Myocyte (in vitro differentiated cells): ENCODE results near the gene FBLN7. TPM values are rescaled to one million over a fixed set of nuclear protein-coding genes. Genes with fewer than 3 reads are reported as not detected.

Experiments used
- DNase-seq: peaks from one replicate; pipeline ENCODE4 v3.0.0-alpha.2; 2012; ENCODE audit warnings: low read depth
- total RNA-seq: library from RNA; depleted of rRNA; stranded (reverse); fragments of >200 nt; gene quantifications from 2 replicates; pipeline ENCODE4 v1.2.3, GENCODE V29; 2014

Gene FBLN7
- total RNA-seq, 1 donor from 2014 or later = 9.6 TPM

- DNase-seq = peak; percentile 84
These were observed 18.2 kb downstream of the FBLN7 start for GRCh38 chr2:112156152-112156986.

GRCh38 chr2:112157472-112157871, 19.3 kb downstream of the FBLN7 start:
- peak; percentile 59 for DNase-seq

- peak; percentile 84 for DNase-seq
These were observed 21.3 kb downstream of the FBLN7 start for GRCh38 chr2:112159454-112159921.

GRCh38 chr2:112160283-112161250, 22.4 kb downstream of the FBLN7 start:
- peak; percentile 33 for DNase-seq

DNA sequence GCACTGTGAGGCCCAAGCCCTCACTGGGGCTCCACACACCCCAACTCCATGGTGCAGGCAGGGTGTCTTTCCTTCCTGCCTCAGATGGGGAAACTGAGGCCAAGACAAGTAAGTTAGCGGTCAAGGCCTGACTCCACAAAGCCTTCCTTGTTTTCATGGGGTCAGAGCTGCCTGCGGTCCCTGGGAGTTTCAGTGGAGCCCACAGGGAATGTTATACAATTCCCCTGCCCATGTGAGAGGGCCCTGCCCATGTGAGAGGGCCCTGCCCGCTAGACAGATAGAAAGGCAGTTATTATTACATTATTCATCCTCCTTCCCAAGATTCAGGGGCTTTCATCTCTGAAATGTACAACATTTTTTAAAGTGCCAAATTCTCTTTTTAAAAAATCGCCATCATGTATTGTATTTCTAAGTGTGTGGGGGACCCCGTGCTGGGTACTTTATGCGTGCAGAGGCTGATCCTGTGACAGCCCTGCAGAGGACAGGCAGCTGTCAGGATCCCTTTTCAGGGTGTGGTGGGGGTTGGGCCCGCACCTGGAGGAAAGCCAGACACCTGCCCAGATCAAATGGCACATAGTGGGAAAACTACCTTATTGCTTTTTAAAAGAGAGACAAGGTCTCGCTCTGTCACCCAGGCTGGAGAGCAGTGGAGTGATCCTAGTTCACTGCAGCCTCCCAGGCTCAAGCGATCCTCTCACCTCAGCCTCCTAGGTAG, 23.4 kb downstream of the FBLN7 start:
- DNase-seq = peak; percentile 59

DNA sequence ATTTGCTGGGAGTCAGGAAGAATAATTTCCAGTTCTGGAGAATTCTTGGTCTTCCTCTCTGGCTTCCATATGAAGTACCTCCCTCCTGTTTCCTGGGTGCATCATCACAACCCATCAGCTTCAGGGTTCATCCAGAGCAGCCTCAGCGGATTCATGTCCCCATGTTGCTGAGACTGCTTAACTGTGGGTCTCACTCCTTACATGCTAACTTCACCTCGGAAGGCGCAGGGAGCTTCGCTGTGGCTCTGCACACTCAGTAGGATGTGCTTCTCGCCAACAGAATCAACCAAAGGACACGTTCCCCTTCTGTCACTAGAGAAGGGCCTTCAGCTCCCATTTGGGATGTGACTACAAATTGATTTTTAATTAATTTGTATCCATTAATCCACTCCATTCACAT, 24.2 kb downstream of the FBLN7 start:
- DNase-seq = peak; percentile 31

DNA sequence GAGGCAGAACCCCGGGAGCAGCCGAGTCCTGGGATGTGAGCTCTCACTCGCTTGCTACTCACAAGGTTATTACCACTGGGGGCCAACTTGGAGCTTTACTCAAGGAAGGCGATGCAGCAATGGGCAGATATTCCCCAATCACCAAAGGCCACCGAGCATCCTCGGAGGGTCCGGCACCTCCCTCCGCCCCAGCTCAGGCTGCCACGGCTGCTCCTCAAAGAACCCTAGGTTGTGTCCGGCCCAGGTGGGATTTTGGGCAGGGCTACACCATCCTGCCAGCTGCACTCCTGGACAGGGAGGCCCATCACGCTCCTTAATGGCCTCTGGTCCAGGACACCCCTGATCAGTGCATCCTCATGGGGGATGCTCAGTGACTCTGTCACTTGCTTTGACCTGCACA, 24.8 kb downstream of the FBLN7 start:
- no peak for DNase-seq

DNA sequence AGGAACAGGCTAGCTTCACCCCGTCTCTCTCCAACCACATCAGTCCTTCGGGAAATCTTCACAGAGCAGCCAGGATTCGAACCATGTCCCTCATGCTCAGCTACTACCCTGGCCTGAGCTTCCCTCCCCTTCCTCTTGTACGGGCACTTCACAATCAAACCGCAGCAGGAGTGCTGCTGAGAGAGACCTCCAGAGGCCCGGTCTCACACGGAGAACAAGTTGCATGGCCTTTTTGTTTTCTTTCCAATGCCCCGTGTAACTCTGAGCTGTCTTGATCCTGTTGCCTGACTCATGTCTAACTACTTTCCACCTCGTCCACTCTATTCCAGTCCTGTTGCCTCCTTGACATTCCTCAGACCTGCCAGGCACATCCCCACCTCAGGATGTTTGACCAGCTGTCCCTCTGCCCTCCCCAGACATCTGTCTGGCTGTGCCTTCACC, 25.4 kb downstream of the FBLN7 start:
- DNase-seq = no peak

DNA sequence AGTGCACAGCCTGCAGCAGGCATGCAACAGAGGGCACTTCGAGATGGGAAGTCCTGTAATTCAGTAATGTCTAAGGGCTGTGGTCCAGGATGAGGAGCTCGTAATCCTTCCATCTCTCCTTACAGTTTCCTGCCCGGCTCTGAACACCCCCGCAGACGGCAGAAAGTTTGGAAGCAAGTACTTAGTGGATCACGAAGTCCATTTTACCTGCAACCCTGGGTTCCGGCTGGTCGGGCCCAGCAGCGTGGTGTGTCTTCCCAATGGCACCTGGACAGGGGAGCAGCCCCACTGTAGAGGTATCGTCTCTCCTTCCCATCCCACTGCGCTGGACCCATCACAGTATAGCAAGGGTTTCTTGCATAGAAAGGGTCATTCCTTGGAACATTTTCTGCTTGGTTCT, 26.7 kb downstream of the FBLN7 start:
- DNase-seq = no peak

DNA sequence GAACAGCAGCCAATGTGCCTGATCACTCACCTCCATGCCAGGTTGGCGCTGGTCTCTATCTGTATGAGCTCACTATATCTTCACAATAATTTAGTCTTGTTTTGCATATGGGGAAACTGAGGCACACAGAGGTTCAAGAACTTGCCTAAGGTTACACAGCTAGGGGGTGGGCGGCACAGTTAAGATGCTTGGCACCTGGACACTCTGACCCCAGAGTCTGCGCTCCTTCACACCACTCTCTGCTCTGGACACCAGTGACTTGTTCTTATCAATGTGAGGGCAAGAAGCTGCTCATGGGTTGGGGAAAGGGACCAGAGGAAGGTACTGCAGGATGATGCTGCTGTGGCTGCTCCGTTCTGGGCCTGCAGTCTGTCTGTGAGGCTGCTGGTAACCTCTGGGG, 27.1 kb downstream of the FBLN7 start:
- no peak for DNase-seq

DNA sequence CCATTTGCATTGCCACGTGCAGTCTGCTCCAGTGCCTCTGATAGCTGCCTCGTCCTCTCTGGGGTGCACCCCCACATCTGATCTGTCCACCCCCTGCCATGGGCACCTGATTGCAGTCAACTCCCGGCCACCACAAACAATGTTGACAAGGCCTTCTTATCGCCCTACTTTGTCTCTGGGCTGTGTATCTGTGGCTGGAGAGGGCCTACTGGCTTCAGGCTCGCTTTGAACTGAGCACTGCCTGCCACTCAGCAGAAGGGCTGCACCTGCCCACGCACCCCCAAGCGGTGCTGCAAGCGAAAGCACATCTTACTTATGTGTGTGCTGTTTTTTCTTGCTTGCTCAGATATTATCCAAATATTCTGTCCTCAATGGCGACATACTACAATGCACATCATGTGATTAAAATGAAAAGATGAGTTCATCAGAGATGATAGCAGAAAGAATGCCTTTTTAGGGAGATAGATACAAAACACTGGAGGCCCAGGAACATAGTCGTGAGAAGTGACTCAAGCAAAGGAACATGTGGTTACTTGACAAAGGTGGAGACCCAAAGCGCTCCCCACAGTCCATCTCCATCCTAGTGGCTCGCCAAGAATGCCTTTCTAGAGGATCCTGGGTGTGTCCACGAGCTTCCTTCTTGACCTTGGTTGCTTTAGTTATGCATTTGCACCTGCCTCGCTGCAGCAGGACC, 28.8 kb downstream of the FBLN7 start:
- no peak for DNase-seq

DNA sequence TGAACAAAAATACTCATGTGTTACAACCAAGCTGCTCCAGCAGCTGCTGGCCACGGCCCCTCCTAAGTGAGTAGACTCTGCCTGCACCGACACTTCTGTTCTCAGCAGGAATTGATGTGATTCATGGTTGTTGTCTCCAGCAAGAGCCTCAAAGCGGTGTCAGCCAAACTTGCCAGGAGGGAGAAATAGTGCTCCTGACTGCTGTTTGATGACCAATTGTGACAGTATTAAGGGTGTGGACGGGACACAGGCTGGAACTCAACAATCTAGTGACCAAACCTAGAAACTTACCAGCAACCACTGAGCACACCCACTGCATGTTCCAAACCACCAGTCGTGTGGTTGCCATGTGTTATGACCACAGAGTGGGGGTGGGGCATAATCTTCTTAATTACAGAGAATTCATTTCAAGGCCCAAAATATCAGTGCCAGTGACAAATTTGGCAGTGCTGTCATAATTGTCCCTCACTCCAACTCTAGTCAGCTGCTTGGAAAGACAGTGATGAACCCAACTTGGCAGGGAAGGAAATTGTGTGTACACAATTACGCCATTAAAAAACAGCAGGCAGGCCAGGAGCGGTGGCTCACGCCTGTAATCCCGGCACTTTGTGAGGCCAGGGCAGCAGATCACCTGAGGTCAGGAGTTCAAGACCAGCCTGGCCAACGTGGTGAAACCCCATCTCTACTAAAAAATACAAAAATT, 30.4 kb downstream of the FBLN7 start:
- DNase-seq = peak; percentile 96

GRCh38 chr2:112170495-112170894, 32.3 kb downstream of the FBLN7 start:
- no peak for DNase-seq

- DNase-seq = no peak
These were observed 35.6 kb downstream of the FBLN7 start for GRCh38 chr2:112173646-112174319.

DNA sequence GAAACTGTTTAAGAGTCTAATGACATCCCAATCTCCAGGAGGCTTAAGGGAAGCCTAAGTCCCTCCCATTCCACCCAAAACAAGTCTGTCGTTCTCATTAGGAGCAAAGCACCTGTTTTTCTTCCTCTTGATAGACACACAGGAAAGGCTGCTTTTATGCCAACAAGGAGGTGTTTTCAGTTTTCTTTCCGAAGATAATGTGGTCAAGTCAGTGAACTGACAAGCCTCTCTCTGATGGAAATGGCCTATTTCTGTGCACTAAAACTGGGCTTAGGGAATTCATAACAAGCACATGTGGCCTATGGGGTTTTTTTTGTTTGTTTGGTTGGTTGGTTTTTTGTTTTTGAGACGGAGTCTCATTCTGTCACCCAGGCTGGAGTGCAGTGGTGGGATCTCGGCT, 36.2 kb downstream of the FBLN7 start:
- no peak for DNase-seq

DNA sequence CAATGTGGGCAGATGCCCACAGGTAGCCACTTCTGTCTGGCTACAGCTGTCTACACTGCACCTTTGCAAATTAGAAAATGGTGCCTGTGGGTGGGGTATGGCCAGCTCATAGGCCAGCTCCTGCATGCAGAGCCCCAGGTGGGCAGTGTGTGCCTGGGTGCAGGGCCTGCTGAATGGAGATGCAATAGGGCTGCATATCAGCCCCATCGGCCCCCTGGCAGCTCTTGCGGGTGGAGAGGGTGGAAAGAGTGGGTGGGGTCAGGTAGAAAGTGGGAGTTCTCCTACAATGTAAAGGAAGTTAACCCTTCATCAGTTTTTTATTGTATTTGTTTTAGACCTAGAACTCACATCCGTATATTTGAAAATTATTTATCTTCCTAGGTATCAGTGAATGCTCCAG, 37.1 kb downstream of the FBLN7 start:
- no peak for DNase-seq

DNA sequence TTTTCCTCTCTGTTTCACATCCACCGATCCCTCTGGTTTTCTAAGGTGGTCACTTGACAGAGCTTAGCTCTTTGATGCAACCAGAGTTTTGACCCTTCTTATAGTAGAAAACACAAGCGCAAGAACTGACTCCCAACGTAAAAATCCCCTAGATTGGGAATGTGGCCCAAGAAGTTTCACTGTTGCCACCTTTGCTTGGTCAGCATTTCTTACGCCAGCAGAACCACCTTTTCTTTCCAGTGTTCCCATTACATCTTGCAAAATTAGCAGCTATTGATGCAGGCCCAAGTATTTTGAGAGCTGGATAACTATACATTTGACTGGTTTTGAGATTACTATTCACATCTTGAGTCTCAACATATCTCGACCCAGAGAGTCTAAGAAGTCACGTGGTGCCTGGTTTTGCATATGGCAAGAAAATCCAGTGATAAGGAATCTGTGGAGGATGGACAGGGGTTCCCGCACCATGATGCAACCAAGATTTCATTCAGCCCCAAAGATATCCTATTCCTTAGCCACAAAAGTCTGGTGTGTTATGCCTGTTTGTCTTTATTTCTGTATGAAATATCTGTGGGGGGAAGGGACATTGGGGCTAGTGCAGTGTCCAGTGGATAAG, 37.9 kb downstream of the FBLN7 start:
- no peak for DNase-seq

DNA sequence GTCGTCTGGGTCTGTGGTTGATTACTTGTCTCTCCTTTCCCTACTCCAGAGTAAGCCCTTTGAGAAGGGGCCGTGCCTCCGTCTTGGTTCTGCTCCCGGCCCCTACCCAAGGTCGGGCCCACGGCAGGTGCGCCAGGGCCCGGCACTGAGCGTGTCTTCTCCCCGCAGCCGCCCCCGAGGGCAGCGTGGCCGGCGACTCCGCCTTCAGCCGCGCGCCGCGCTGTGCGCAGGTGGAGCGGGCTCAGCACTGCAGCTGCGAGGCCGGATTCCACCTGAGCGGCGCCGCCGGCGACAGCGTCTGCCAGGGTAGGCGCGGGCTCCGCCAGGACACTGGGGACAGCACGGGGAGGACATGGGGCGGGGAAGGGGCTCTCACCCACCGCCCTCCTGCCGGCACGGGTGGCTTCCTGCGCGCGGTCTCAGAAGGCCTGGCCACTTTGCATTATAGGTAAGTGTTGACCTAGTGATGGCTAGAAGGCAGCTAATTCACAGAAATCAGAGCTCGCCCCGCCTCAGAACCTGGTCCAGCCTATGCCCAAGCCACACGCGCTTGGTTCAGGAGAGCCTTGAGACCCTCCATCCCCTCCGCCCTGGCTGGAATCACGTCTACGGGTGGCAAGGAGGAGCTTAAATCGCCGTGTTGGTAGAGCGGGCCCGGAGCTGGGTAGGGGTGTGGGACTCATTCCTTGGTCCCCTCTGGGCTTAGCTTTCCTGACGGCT, 43.5 kb downstream of the FBLN7 start:
- DNase-seq = no peak
